Measurements from ENCODE around the gene TPSG1. TPM values are rescaled to one million over a fixed set of nuclear protein-coding genes. Genes with fewer than 3 reads are reported as not detected.

The TPSG1 gene
- total and polyA plus RNA-seq, 2 of the 13 experiments (the other 11 are each of a cell fraction or from before 2014, with no cell fraction given), result not detected

DNA sequence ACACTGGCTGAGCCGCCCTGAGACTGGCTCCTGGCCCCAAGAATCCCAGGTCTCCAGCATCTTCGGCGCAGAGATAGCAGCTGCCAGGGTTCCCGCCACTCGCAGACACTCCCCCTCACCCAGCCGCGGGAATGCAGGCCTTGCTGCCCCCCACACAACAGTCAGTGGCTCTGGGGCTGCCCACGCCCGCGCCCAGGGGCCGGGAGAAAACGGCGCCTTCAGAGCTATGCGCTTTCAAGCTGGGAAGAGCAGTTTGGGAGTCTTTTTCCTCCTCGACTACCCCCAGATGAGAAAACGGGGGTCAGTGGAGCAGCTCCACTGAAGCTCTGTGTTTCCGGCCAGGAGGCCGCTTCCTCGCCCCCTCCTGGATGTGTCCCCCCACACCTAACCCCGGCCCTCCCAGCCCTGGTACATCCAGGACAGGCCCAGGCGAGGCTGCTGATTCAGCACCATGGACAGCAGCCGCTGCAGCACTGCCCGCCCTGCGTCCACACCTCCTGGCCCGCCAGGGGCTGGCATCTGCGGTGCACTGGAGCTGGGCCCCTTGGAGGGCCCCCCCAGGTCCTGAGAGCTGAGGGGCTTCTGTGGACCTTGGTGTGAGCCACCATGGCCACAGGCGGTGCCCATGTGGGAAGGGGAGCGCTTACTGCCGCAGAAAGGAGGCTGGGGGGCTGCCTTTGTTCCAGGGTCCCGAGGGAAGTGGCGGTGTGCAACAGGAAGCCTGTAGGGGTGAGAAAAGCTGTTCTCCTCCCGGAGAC is 36.5 kb downstream of the TPSG1 start (continued):
- TF ChIP-seq, protein P1, sequence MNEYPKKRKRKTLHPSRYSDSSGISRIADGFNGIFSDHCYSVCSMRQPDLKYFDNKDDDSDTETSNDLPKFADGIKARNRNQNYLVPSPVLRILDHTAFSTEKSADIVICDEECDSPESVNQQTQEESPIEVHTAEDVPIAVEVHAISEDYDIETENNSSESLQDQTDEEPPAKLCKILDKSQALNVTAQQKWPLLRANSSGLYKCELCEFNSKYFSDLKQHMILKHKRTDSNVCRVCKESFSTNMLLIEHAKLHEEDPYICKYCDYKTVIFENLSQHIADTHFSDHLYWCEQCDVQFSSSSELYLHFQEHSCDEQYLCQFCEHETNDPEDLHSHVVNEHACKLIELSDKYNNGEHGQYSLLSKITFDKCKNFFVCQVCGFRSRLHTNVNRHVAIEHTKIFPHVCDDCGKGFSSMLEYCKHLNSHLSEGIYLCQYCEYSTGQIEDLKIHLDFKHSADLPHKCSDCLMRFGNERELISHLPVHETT (CRISPR knock-in tag; conservative IDR thresholded peaks at IDR 0.05), result 0 out of 2 replicates have a peak, but pooled peaks have one; percentile 41
- peak; percentile 51; the same call in 1 of the 2 replicates for TF ChIP-seq ZNF253 (CRISPR knock-in tag; IDR thresholded peaks at IDR 0.05; ENCODE audit: borderline replicate concordance)
- TF ChIP-seq HNRNPLL (IDR thresholded peaks at IDR 0.05; ENCODE audit: low read depth, low read length, poor library complexity, severe bottlenecking), result no peak
- TF ChIP-seq, protein P2, sequence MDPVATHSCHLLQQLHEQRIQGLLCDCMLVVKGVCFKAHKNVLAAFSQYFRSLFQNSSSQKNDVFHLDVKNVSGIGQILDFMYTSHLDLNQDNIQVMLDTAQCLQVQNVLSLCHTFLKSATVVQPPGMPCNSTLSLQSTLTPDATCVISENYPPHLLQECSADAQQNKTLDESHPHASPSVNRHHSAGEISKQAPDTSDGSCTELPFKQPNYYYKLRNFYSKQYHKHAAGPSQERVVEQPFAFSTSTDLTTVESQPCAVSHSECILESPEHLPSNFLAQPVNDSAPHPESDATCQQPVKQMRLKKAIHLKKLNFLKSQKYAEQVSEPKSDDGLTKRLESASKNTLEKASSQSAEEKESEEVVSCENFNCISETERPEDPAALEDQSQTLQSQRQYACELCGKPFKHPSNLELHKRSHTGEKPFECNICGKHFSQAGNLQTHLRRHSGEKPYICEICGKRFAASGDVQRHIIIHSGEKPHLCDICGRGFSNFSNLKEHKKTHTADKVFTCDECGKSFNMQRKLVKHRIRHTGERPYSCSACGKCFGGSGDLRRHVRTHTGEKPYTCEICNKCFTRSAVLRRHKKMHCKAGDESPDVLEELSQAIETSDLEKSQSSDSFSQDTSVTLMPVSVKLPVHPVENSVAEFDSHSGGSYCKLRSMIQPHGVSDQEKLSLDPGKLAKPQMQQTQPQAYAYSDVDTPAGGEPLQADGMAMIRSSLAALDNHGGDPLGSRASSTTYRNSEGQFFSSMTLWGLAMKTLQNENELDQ (CRISPR knock-in tag; IDR thresholded peaks at IDR 0.05; ENCODE audit: borderline replicate concordance), result peak; percentile 79; the same call in 1 of the 2 replicates
- TF ChIP-seq MIER2 (CRISPR knock-in tag; IDR thresholded peaks at IDR 0.05), result peak; percentile 95
- TF ChIP-seq, protein P3, sequence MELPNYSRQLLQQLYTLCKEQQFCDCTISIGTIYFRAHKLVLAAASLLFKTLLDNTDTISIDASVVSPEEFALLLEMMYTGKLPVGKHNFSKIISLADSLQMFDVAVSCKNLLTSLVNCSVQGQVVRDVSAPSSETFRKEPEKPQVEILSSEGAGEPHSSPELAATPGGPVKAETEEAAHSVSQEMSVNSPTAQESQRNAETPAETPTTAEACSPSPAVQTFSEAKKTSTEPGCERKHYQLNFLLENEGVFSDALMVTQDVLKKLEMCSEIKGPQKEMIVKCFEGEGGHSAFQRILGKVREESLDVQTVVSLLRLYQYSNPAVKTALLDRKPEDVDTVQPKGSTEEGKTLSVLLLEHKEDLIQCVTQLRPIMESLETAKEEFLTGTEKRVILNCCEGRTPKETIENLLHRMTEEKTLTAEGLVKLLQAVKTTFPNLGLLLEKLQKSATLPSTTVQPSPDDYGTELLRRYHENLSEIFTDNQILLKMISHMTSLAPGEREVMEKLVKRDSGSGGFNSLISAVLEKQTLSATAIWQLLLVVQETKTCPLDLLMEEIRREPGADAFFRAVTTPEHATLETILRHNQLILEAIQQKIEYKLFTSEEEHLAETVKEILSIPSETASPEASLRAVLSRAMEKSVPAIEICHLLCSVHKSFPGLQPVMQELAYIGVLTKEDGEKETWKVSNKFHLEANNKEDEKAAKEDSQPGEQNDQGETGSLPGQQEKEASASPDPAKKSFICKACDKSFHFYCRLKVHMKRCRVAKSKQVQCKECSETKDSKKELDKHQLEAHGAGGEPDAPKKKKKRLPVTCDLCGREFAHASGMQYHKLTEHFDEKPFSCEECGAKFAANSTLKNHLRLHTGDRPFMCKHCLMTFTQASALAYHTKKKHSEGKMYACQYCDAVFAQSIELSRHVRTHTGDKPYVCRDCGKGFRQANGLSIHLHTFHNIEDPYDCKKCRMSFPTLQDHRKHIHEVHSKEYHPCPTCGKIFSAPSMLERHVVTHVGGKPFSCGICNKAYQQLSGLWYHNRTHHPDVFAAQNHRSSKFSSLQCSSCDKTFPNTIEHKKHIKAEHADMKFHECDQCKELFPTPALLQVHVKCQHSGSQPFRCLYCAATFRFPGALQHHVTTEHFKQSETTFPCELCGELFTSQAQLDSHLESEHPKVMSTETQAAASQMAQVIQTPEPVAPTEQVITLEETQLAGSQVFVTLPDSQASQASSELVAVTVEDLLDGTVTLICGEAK (IDR thresholded peaks at IDR 0.05), result no peak
- TF ChIP-seq, protein P3 (CRISPR knock-in tag; IDR thresholded peaks at IDR 0.05), result 0 out of 2 replicates have a peak, but pooled peaks have one; percentile 58
- peak; percentile 73 for TF ChIP-seq SIX4 (CRISPR knock-in tag; IDR thresholded peaks at IDR 0.05)
- 0 out of 2 replicates have a peak, but pooled peaks have one; percentile 18 for TF ChIP-seq GATAD2A (CRISPR knock-in tag; IDR thresholded peaks at IDR 0.05)
- no peak for TF ChIP-seq RBAK (CRISPR knock-in tag; IDR thresholded peaks at IDR 0.05)
- no peak for TF ChIP-seq NR2F1 (CRISPR knock-in tag; IDR thresholded peaks at IDR 0.05)
- TF ChIP-seq, protein P4, sequence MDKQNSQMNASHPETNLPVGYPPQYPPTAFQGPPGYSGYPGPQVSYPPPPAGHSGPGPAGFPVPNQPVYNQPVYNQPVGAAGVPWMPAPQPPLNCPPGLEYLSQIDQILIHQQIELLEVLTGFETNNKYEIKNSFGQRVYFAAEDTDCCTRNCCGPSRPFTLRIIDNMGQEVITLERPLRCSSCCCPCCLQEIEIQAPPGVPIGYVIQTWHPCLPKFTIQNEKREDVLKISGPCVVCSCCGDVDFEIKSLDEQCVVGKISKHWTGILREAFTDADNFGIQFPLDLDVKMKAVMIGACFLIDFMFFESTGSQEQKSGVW (CRISPR knock-in tag; IDR thresholded peaks at IDR 0.05; ENCODE audit: borderline replicate concordance), result 0 out of 2 replicates have a peak, but pooled peaks have one; percentile 80
- TF ChIP-seq ZNF556 (CRISPR knock-in tag; IDR thresholded peaks at IDR 0.05; ENCODE audit: borderline replicate concordance), result peak; percentile 58; the same call in 1 of the 2 replicates
- peak; percentile 78; the same call in 1 of the 2 replicates for TF ChIP-seq ZNF737 (CRISPR knock-in tag; IDR thresholded peaks at IDR 0.05; ENCODE audit: borderline replicate concordance)
- no peak for TF ChIP-seq CEBPG (CRISPR knock-in tag; IDR thresholded peaks at IDR 0.05)

Measured in HepG2 (cell line).